Calu3 (cell line): ENCODE measurements around the gene MYBBP1A. TPM values are rescaled to one million over a fixed set of nuclear protein-coding genes. Genes with fewer than 3 reads are reported as not detected.
A peak's percentile ranks its signal among the peaks of the same experiment; 100 is the strongest.

Experiments
- BruUV-seq: library from RNA; stranded (reverse); fragments of 400-500 nt; replicated peaks from 2 replicates; lab custom pipeline; 2021; lab: Mats Ljungman, UMichigan
- CTCF ChIA-PET: fragments of 300-600 bp; sonication (Branson Sonifier 250); formaldehyde crosslinking; loops from one replicate; lab custom pipeline; 2022; ENCODE audit warnings: antibody characterized with exemption; lab: Charles Lee
- DNase-seq: peaks from one replicate; pipeline ENCODE4 v3.0.0; 2022
- H3K27ac Mint-ChIP-seq: one replicate; pipeline ENCODE4 v1.8.0; 2022; ENCODE audit warnings: mixed read lengths; ENCODE audit not compliant: unreplicated experiment
- H3K27me3 Mint-ChIP-seq: one replicate; pipeline ENCODE4 v1.8.0; 2022; ENCODE audit warnings: mixed read lengths; ENCODE audit not compliant: unreplicated experiment
- H3K36me3 Mint-ChIP-seq: one replicate; pipeline ENCODE4 v1.8.0; 2022; ENCODE audit warnings: mild to moderate bottlenecking, moderate library complexity, mixed read lengths; ENCODE audit not compliant: insufficient read depth, unreplicated experiment
- H3K4me1 Mint-ChIP-seq: one replicate; pipeline ENCODE4 v1.8.0; 2022; ENCODE audit warnings: mild to moderate bottlenecking, low read depth, mixed read lengths; ENCODE audit not compliant: unreplicated experiment
- H3K4me3 Mint-ChIP-seq: one replicate; pipeline ENCODE4 v1.8.0; 2022; ENCODE audit warnings: mild to moderate bottlenecking, low read depth, moderate library complexity, mixed read lengths; ENCODE audit not compliant: unreplicated experiment
- H3K9me3 Mint-ChIP-seq: one replicate; pipeline ENCODE4 v1.8.0; 2022; ENCODE audit warnings: low read depth, mixed read lengths; ENCODE audit not compliant: unreplicated experiment
- intact Hi-C: fragments of 100-400 bp; cut with micrococcal nuclease; formaldehyde crosslinking; loops from one replicate; pipeline ENCODE4 v1.10.0; 2022; ENCODE audit not compliant: unreplicated experiment
- total RNA-seq: library from RNA; stranded (reverse); gene quantifications from 2 replicates; pipeline ENCODE4 v1.2.3, GENCODE V29; 2022
- TF ChIP-seq, protein P1 (sequence below): fragments of 200-600 bp; IDR thresholded peaks from one replicate; pipeline ENCODE4 v1.8.0; 2022; ENCODE audit warnings: antibody characterized with exemption; ENCODE audit not compliant: unreplicated experiment

MYBBP1A gene
- total RNA-seq, 1 experiment from 2014 or later: 64.2 TPM

DNA sequence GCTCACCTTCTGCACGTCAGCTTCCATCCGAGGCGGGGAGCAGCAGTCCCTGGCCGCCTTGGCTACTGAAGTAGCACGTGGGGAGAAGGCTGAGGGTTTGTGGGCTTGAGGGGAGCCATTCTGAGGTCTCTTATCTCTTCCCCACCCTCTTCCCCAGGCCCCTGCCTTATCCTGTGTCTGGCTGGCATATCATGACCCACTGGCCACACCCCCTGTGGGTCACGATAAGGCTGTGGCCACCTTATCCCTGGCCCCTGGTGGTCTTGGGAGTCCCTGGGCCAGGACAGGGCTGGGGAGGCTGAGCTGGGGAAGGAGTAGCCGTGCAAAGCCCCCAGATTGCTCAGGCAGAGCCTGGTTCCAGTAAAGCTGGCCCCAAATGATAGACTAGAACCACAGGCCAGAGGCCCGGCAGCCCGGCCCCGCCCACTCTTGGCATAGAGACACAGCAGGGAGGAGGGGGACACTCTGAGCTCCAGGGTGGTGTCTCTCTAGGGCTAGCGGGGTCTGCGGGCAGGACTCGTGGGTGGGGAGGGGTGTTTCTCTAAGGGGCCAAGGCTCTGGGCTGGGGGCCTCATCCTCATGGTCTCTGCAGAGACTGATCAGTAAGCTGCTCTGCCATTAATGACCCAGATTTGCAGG, 48.9 kb downstream of the MYBBP1A start:
- TF ChIP-seq, protein P1, sequence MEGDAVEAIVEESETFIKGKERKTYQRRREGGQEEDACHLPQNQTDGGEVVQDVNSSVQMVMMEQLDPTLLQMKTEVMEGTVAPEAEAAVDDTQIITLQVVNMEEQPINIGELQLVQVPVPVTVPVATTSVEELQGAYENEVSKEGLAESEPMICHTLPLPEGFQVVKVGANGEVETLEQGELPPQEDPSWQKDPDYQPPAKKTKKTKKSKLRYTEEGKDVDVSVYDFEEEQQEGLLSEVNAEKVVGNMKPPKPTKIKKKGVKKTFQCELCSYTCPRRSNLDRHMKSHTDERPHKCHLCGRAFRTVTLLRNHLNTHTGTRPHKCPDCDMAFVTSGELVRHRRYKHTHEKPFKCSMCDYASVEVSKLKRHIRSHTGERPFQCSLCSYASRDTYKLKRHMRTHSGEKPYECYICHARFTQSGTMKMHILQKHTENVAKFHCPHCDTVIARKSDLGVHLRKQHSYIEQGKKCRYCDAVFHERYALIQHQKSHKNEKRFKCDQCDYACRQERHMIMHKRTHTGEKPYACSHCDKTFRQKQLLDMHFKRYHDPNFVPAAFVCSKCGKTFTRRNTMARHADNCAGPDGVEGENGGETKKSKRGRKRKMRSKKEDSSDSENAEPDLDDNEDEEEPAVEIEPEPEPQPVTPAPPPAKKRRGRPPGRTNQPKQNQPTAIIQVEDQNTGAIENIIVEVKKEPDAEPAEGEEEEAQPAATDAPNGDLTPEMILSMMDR: no peak
- Mint-ChIP-seq H3K4me3 (no peak overlapping the region), H3K27ac (no peak overlapping the region), H3K4me1 (peaks cover 45% of the 10 kb centered on the region), H3K27me3 (no peaks in the 10 kb centered on the region), H3K36me3 (peaks cover 34% of the 10 kb centered on the region), H3K9me3 (no peaks in the 10 kb centered on the region)
- CTCF ChIA-PET: no interaction called here
- intact Hi-C loops: no loop called here
- BruUV-seq: no TSS peak
- DNase-seq: no peak

DNA sequence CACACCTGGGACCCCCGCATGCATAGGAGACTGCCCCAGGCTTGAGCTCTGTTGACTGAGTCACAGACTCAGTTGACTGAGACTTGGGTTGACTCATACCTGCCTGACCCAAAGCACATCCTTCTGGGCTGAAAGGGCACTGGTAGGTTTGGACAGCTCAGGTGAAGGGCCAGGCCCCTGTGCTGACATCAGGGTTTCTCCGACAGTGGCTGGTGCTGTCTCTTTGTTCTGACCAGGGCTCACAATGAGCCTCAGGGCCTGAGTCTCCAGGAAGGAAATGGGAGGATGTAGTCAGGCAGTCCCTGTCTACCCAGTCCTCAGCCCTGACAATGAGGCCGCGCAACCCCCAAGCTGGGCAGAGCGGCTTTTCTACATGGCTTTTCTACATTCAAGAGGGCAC, 50.0 kb downstream of the MYBBP1A start:
- BruUV-seq: no TSS peak
- peaks cover 51% of the 10 kb centered on the region for H3K4me1 Mint-ChIP-seq
- CTCF ChIA-PET: interaction anchor here (1.3 kb wide), 1 partner anchor 13 kb away, joined by 3 read pairs; no protein-coding TSS in a partner anchor
- H3K9me3 Mint-ChIP-seq: no peaks in the 10 kb centered on the region
- no peaks in the 10 kb centered on the region for H3K27me3 Mint-ChIP-seq
- intact Hi-C loops: no loop called here
- TF ChIP-seq, protein P1: no peak
- H3K27ac Mint-ChIP-seq: peak overlapping the region; percentile 56
- H3K36me3 Mint-ChIP-seq: peaks cover 45% of the 10 kb centered on the region
- no peak for DNase-seq
- peak overlapping the region; percentile 26 for H3K4me3 Mint-ChIP-seq

DNA sequence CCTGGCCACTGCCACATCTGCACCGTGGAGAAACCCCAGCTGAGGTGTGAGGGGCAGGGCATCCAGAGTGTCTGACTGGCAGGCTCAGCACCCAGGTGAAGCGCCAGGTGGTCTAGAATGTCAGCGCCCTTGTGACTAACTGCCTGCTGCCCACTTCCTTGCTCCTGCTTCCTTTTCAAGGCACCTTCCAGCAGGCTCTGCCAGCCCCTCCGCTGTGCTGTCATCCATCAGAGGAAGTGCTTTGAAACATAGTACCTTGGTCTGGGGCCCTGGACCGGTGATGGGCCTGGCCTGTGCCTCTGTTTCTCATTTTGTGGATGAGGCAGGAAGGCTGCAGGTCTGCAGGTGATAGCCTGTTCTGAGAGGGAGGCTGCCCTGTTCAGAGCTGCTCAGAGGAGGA, 51.0 kb downstream of the MYBBP1A start:
- Mint-ChIP-seq H3K36me3 (peaks cover 47% of the 10 kb centered on the region), H3K4me1 (peaks cover 49% of the 10 kb centered on the region), H3K27me3 (no peaks in the 10 kb centered on the region), H3K27ac (no peak overlapping the region), H3K4me3 (no peak overlapping the region), H3K9me3 (no peaks in the 10 kb centered on the region)
- no TSS peak for BruUV-seq
- CTCF ChIA-PET: interaction anchor here (1.3 kb wide), 1 partner anchor 12 kb away, joined by 3 read pairs; no protein-coding TSS in a partner anchor
- intact Hi-C loops: no loop called here
- TF ChIP-seq, protein P1: no peak
- DNase-seq: no peak

DNA sequence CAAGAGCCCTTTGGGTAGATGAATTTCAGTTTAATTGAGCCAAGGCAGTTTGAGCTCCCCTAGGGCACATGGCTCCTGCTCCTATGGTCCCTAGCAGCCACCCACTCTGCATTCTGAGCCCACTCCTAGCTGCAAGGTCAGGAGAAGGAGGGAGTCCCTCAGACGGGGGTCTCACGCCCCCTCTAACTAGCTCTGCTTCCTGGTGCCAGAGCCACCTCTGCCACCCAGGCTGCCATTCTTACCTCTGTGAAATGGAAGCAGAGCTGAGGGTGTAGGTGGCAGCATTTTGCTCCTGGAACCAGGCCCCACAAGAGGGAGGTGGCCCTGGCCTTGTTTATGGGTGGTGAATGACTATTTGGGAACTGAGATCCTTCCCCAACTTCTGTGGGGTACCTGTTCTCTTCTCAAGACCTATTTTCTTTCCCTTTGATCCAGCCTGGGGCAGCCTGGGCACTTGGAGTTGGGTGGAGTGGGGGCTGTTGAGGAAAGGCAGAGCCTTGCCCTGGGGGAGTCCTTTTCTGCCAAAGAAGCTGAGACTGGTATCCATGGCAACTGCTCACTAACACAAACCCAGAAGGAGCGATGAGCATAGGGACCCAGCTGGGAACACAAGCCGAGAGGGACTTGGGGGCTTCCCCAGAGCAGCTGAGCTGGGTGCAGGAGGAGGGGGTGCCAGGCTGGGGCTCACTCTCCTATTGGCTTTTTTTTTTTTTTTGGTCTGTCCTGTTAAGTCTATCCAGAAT, 51.7 kb downstream of the MYBBP1A start:
- no TSS peak for BruUV-seq
- TF ChIP-seq, protein P1: no peak
- CTCF ChIA-PET: interaction anchor here (0.6 to 0.7 kb wide), 2 partner anchors 26 to 73 kb away, joined by 3 to 4 read pairs; no protein-coding TSS in a partner anchor
- Mint-ChIP-seq H3K27ac (no peak overlapping the region), H3K9me3 (no peaks in the 10 kb centered on the region), H3K4me1 (peaks cover 42% of the 10 kb centered on the region), H3K36me3 (peaks cover 45% of the 10 kb centered on the region), H3K4me3 (no peak overlapping the region), H3K27me3 (no peaks in the 10 kb centered on the region)
- DNase-seq: no peak
- intact Hi-C loops: no loop called here
